ENCODE results near the gene PDGFD.

Gene PDGFD

GRCh38 chr11:104060004-104060794 is 103.7 kb downstream of the PDGFD start:
- TF ChIP-seq CTCF (IDR thresholded peaks at IDR 0.05; ENCODE audit: low read depth, low read length) (no peak), EZH2phosphoT487 (IDR thresholded peaks at IDR 0.05; ENCODE audit: low read depth) (no peak)
- no peak overlapping the region for H3K9ac ChIP-seq (ENCODE audit: low read length)
- no peak overlapping the region for H2AFZ ChIP-seq (ENCODE audit: low read depth, low read length)
- H3K27me3 ChIP-seq (ENCODE audit: low read depth, low read length) = no peaks in the 10 kb centered on the region
- H3K4me1 ChIP-seq (ENCODE audit: low read length) = peaks cover 16% of the 10 kb centered on the region
- H3K79me2 ChIP-seq (ENCODE audit: low read length) = no peaks in the 10 kb centered on the region
- H3K27ac ChIP-seq (ENCODE audit: low read length) = no peak overlapping the region
- no peak overlapping the region for H3K4me2 ChIP-seq (ENCODE audit: low read length)
- H3K9me3 ChIP-seq (ENCODE audit: insufficient read depth, low read length) = no peaks in the 10 kb centered on the region
- H3K4me3 ChIP-seq (ENCODE audit: low read length) = no peak overlapping the region
- H3K36me3 ChIP-seq (replicated peaks; ENCODE audit: low read depth, low read length) = no peaks in the 10 kb centered on the region
- no peaks in the 10 kb centered on the region for H4K20me1 ChIP-seq (ENCODE audit: insufficient read depth, low read length)

GRCh38 chr11:104058680-104059079 is 105.3 kb downstream of the PDGFD start:
- Histone ChIP-seq H3K36me3 (replicated peaks; ENCODE audit: low read depth, low read length) (no peaks in the 10 kb centered on the region), H3K27ac (ENCODE audit: low read length) (no peak overlapping the region), H3K79me2 (ENCODE audit: low read length) (no peaks in the 10 kb centered on the region), H3K4me3 (ENCODE audit: low read length) (no peak overlapping the region), H2AFZ (ENCODE audit: low read depth, low read length) (no peak overlapping the region), H3K27me3 (ENCODE audit: low read depth, low read length) (no peaks in the 10 kb centered on the region), H3K9me3 (ENCODE audit: insufficient read depth, low read length) (no peaks in the 10 kb centered on the region), H4K20me1 (ENCODE audit: insufficient read depth, low read length) (no peaks in the 10 kb centered on the region), H3K4me2 (ENCODE audit: low read length) (no peak overlapping the region), H3K4me1 (ENCODE audit: low read length) (peaks cover 12% of the 10 kb centered on the region), H3K9ac (ENCODE audit: low read length) (no peak overlapping the region)
- no peak for TF ChIP-seq CTCF (IDR thresholded peaks at IDR 0.05; ENCODE audit: low read depth, low read length)
- no peak for TF ChIP-seq EZH2phosphoT487 (IDR thresholded peaks at IDR 0.05; ENCODE audit: low read depth)

- H3K79me2 ChIP-seq (ENCODE audit: low read length) = no peaks in the 10 kb centered on the region
These were observed 106.0 kb downstream of the PDGFD start for GRCh38 chr11:104057908-104058307.

GRCh38 chr11:104055596-104055995 is 108.4 kb downstream of the PDGFD start:
- H3K27me3 ChIP-seq (ENCODE audit: low read depth, low read length) = no peaks in the 10 kb centered on the region
- no peak overlapping the region for H3K27ac ChIP-seq (ENCODE audit: low read length)
- no peaks in the 10 kb centered on the region for H3K36me3 ChIP-seq (replicated peaks; ENCODE audit: low read depth, low read length)
- no peaks in the 10 kb centered on the region for H4K20me1 ChIP-seq (ENCODE audit: insufficient read depth, low read length)
- TF ChIP-seq CTCF (IDR thresholded peaks at IDR 0.05; ENCODE audit: low read depth, low read length) = no peak
- TF ChIP-seq EZH2phosphoT487 (IDR thresholded peaks at IDR 0.05; ENCODE audit: low read depth) = no peak
- no peak overlapping the region for H2AFZ ChIP-seq (ENCODE audit: low read depth, low read length)
- H3K4me3 ChIP-seq (ENCODE audit: low read length) = no peak overlapping the region
- no peak overlapping the region for H3K4me2 ChIP-seq (ENCODE audit: low read length)
- H3K9ac ChIP-seq (ENCODE audit: low read length) = no peak overlapping the region
- no peaks in the 10 kb centered on the region for H3K9me3 ChIP-seq (ENCODE audit: insufficient read depth, low read length)
- peaks cover 5% of the 10 kb centered on the region for H3K4me1 ChIP-seq (ENCODE audit: low read length)
- no peaks in the 10 kb centered on the region for H3K79me2 ChIP-seq (ENCODE audit: low read length)

More at GRCh38 chr11:104057908-104058307, 106.0 kb downstream of the PDGFD start:
- Histone ChIP-seq H3K27ac (ENCODE audit: low read length) (no peak overlapping the region), H3K9ac (ENCODE audit: low read length) (no peak overlapping the region), H3K4me3 (ENCODE audit: low read length) (no peak overlapping the region), H3K4me2 (ENCODE audit: low read length) (no peak overlapping the region), H3K9me3 (ENCODE audit: insufficient read depth, low read length) (no peaks in the 10 kb centered on the region), H3K27me3 (ENCODE audit: low read depth, low read length) (no peaks in the 10 kb centered on the region), H2AFZ (ENCODE audit: low read depth, low read length) (no peak overlapping the region), H3K4me1 (ENCODE audit: low read length) (peaks cover 12% of the 10 kb centered on the region), H4K20me1 (ENCODE audit: insufficient read depth, low read length) (no peaks in the 10 kb centered on the region), H3K36me3 (replicated peaks; ENCODE audit: low read depth, low read length) (no peaks in the 10 kb centered on the region)
- TF ChIP-seq EZH2phosphoT487 (IDR thresholded peaks at IDR 0.05; ENCODE audit: low read depth) (no peak), CTCF (IDR thresholded peaks at IDR 0.05; ENCODE audit: low read depth, low read length) (no peak)

All from OCI-LY3 (cell line).